ENCODE measurements around the gene ZNF423. TPM values are rescaled to one million over a fixed set of nuclear protein-coding genes. Genes with fewer than 3 reads are reported as not detected.

ZNF423 gene
- total RNA-seq, 4 donors from 2014 or later: 1.4 to 20.6 (median 4.7) TPM

GRCh38 chr16:49466529-49466831 is 389.4 kb downstream of the ZNF423 start:
- Histone ChIP-seq H3K9me3 (no peaks in the 10 kb centered on the region), H3K36me3 (no peaks in the 10 kb centered on the region), H3K4me3 (no peak overlapping the region), H3K27ac (no peak overlapping the region), H3K27me3 (no peaks in the 10 kb centered on the region), H3K4me1 (peaks cover 0 to 10% (median 0%) of the 10 kb centered on the region in 4 donors)
- DNase-seq: peak in 1 of 3 donors; percentile 19
- no peak for TF ChIP-seq CTCF (IDR thresholded peaks at IDR 0.05)
- no peak for TF ChIP-seq POLR2A (IDR thresholded peaks at IDR 0.05)

- H3K4me3 ChIP-seq: no peak overlapping the region
- DNase-seq: peak in 1 of 3 donors; percentile 34
- H3K36me3 ChIP-seq: no peaks in the 10 kb centered on the region
- no peaks in the 10 kb centered on the region for H3K9me3 ChIP-seq
- H3K27ac ChIP-seq: no peak overlapping the region
- TF ChIP-seq CTCF (IDR thresholded peaks at IDR 0.05) (no peak), POLR2A (IDR thresholded peaks at IDR 0.05) (no peak)
- peaks cover 0 to 10% (median 0%) of the 10 kb centered on the region in 4 donors for H3K4me1 ChIP-seq
- H3K27me3 ChIP-seq: no peaks in the 10 kb centered on the region
Observed at GRCh38 chr16:49465661-49466528, 390.0 kb downstream of the ZNF423 start.

GRCh38 chr16:49464877-49465504 is 390.9 kb downstream of the ZNF423 start:
- DNase-seq: peak in 1 of 3 donors; percentile 36
- Histone ChIP-seq H3K27ac (no peak overlapping the region), H3K4me1 (peaks cover 0 to 10% (median 0%) of the 10 kb centered on the region in 4 donors), H3K27me3 (no peaks in the 10 kb centered on the region), H3K9me3 (no peaks in the 10 kb centered on the region), H3K4me3 (no peak overlapping the region), H3K36me3 (no peaks in the 10 kb centered on the region)
- no peak for TF ChIP-seq POLR2A (IDR thresholded peaks at IDR 0.05)
- peak in 1 of 6 experiments; percentile 9 for TF ChIP-seq CTCF (IDR thresholded peaks at IDR 0.05)

GRCh38 chr16:49464093-49464492 is 391.8 kb downstream of the ZNF423 start:
- H3K4me1 ChIP-seq: peaks cover 0 to 10% (median 0%) of the 10 kb centered on the region in 4 donors
- no peaks in the 10 kb centered on the region for H3K9me3 ChIP-seq
- no peak for TF ChIP-seq CTCF (IDR thresholded peaks at IDR 0.05)
- TF ChIP-seq POLR2A (IDR thresholded peaks at IDR 0.05): no peak
- no peak overlapping the region for H3K4me3 ChIP-seq
- peak in 1 of 3 donors; percentile 28 for DNase-seq
- H3K27me3 ChIP-seq: no peaks in the 10 kb centered on the region
- H3K36me3 ChIP-seq: no peaks in the 10 kb centered on the region
- H3K27ac ChIP-seq: peak overlapping the region in 1 of 4 donors; percentile 65

- TF ChIP-seq CTCF (IDR thresholded peaks at IDR 0.05) (no peak), POLR2A (IDR thresholded peaks at IDR 0.05) (no peak)
- Histone ChIP-seq H3K27me3 (no peaks in the 10 kb centered on the region), H3K9me3 (no peaks in the 10 kb centered on the region), H3K36me3 (no peaks in the 10 kb centered on the region), H3K27ac (peak overlapping the region in 1 of 4 donors; percentile 65), H3K4me3 (no peak overlapping the region), H3K4me1 (peaks cover 0 to 10% (median 0%) of the 10 kb centered on the region in 4 donors)
- peak in 2 of 3 donors; percentile 92 for DNase-seq
Observed at GRCh38 chr16:49463529-49463928, 392.4 kb downstream of the ZNF423 start.

All from Peyer's patch (tissue), 4 donors.